HK-2 (cell line): ENCODE measurements around the gene VEGFA.

Source experiments
- DNase-seq: peaks from one replicate; pipeline ENCODE4 v3.0.0-alpha.2; 2018; ENCODE audit not compliant: unreplicated experiment

VEGFA gene

DNA sequence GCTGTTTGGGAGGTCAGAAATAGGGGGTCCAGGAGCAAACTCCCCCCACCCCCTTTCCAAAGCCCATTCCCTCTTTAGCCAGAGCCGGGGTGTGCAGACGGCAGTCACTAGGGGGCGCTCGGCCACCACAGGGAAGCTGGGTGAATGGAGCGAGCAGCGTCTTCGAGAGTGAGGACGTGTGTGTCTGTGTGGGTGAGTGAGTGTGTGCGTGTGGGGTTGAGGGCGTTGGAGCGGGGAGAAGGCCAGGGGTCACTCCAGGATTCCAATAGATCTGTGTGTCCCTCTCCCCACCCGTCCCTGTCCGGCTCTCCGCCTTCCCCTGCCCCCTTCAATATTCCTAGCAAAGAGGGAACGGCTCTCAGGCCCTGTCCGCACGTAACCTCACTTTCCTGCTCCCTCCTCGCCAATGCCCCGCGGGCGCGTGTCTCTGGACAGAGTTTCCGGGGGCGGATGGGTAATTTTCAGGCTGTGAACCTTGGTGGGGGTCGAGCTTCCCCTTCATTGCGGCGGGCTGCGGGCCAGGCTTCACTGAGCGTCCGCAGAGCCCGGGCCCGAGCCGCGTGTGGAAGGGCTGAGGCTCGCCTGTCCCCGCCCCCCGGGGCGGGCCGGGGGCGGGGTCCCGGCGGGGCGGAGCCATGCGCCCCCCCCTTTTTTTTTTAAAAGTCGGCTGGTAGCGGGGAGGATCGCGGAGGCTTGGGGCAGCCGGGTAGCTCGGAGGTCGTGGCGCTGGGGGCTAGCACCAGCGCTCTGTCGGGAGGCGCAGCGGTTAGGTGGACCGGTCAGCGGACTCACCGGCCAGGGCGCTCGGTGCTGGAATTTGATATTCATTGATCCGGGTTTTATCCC, at the start of gene VEGFA:
Gene VEGFA, plus strand, starts transcription at position 686 of the 846 bp plus-strand sequence.
- peak; percentile 87 for DNase-seq

DNA sequence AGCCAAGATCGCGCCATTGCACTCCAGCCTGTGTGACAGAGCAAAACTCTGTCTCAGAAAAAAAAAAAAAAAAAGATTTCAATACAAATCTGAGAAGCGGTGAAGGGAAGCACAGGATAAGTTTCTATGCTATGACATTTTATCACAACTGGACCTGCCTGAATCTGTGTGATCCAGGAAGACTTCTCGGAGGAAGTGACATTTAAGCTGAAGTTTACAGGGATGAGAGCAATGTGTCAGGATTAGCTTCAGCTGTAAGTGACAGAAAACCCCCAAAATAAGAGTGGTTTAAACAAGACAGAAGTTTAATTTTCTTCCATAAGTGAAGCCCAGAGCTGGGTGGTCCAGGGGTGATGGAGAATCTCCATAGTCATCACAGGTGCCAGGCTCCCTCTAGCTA, 49.0 kb upstream of the VEGFA start:
- no peak for DNase-seq

DNA sequence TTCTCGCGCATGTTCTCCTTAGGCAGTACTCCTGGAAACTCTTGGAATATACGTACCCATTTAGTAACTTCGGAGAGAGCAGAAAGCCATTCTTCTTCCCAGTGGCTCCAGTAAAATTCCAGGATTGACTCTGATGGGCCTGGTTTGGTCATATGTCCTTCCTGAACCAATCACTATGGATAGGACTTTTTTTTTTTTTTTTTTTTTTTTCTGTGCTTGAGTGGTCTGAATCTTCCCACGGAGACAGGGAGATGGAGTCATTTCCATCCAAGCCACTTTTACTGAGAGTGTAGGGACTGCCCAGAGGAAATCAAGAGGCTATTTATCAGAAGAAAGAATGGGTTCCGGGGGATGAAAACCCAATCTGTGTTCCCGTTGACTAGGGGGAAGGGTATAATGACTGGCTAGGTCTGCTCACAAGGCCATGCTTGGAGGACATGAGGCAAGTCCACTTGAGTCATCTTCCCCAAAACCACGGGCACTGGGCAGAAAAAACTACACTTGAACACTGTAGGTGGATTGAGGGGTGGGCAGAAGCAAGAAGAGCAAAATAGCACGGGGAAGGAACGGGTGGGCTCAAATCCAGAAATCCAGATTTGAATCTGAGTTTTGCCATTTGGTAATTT, 47.0 kb upstream of the VEGFA start:
- no peak for DNase-seq

DNA sequence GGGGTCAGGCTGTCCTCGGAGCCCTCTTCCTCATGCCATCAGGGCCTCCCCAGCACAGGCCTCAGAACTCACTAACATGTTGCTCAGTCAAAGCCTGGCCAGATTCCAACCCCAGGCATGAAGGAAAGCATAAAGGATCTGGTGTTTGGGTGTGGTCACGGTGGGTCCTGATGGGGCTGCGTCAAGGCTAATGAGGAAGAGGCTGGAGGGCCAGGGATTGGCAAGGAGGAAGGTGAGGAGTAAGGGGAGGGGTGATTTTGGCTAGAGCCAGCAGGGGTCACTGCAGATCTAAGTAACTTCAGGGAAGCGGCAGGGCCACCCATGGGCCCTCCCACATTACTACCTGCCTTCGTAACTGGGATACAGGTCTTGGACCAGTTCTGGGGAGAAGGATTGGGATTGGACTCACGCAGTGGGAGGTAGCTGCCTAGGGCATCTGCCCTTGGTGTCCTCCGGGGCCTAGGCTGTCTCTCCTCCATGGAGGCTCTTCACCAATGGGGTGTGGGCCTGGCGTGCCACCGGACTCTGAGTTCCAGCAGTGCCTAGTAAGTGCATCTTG, 46.2 kb upstream of the VEGFA start:
- peak; percentile 67 for DNase-seq

DNA sequence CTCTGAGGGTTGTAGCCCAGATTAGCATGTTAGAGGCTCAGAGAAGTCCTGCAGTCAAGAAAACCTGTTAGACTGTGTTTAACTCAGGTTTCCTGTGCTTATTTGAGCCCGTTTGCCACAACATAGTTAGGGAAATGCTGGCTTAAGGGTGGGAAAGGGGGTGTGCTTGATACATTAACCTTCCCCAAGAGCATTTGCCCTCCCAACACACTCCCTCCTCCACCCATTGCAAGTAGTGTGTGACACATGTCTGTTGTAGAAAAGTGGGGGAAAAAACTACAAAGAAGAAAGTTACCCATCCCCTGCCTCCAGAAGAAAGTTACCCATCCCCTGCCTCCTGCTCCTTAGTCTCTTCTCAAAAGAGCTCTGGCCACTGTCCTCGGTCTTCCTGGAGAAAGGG, 45.7 kb upstream of the VEGFA start:
- DNase-seq: no peak

DNA sequence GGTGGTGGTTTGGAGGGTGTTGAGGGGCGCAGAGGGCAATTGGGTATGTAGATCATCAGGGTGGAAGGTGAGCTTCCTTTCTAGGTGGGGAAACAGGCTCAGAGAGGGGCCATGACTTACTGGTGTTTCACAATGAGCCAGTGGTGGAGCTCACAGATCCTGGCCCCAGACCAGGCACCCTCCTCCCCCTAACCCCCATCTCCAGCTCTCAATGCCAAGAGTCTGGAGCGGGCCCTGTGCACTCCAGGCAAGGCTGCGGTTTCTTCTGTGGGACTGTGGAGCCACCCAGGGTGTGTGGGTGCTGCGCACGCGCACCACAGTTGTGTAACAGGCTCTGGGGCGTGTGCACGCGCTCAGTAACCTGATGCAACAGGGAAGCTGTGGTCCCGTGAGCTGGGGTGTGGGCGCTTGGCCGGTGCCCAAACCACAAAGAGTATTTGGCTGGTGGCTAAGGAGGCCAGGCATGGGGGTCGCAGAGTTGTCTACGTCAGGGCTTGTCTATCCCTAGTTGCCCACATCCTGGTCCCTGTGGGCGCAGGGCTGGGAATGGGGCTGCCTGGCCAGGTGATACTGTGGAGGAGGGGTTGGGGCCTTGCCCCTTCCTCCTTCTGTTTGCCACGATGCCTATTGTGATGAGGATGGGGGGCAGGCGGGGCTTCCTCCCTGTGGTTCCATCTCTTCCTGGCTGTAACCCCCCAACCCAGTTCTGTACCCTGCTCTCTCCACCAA, 44.9 kb upstream of the VEGFA start:
- peak; percentile 92 for DNase-seq

DNA sequence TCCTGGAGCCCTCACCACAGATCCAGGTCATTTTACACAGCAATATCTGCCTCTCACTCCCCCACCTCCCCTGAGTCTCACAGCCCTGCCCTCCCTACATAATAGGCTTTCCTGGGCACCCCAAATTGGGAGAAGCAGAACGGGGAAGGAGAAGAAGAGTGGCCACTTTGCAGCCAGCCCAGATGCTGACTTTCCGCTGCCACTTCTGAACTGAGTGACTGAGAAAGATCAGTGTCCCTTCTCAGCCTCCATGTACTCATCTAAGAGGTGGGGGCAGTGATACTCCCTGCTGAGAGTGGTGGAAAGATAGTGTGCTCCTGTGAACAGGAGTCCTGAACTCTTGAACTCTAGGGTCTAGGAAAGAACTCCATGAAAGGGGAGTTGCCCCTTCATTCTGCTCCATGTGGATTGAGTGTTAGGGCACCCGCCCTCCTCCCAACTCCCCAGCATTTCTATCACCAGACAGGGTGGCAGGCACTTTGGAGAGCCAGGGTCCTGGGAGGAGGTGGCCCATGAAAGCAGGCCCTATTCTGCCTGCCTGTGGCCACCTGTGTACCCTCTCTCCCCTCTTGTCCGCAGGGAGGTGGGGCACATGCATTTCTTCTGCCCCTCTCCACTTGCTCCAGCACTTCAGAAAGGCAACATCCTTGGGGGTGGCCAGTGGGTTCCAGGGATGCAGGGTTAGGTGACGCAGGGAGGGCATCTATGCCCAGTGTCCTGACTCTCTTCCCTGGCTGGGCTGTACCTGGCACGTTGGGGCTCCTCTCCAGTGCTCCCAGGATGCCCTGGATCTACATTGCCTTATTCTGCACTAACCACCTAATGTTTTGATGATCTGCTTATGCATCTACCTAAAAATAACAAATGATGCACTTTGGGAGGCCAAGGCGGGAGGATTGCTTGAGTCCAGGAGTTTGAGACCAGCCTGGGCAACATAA, 44.1 kb upstream of the VEGFA start:
- DNase-seq: no peak

DNA sequence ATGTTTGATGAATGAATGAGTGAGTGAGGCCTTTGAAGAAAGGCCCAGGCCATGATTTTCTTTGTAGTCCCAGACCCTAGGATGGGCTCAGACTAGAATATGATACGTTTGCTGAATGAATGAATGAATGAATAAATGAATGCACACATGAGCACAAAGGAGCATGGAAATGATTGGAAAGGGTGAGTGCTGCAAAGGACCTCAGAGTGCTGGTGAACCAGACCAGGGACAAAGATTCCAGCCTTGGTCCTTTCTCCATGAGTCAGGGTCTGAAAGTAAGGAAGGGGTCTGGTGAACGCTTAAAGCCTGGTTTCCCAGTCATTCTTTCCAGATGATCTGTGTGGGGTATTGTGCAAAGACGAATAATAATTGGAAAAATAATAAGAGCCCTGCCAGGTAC, 42.4 kb upstream of the VEGFA start:
- no peak for DNase-seq

DNA sequence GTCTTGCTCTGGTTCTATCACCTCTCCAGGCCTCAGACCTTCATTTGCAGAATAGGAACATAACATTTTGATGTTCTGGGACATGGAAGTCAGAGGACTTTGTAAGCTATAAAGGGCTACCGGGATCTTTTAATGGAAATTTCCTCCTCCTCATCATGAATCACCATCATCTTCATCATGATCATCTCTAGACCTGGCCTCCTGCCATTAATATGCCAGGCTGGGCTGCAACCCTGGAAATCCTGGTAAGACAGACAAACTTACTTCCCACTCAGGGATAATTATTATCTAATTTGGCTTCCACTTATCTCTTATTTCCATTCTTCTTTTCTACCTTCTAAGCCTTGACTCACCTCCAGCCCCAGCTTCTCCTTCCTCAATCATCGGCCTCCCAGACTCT, 41.4 kb upstream of the VEGFA start:
- peak; percentile 42 for DNase-seq

DNA sequence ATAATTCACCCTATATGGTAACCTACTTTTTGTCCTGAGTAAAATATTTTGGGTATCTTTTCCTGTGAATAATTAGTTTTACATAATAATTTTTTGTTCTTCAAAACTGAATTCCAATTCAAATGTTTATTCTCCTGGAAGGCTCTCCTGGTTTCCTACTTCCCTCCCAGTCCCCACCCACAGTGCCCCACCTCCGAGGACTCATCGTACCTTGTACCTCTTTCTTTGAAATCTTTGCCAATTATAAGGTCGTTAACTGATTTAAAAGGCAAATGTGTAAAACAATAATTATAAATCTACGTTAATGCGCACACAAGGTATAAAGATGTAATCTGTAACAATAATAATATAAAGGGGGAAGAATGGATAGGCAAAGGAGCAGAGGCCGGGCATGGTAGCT, 40.5 kb upstream of the VEGFA start:
- DNase-seq: no peak

DNA sequence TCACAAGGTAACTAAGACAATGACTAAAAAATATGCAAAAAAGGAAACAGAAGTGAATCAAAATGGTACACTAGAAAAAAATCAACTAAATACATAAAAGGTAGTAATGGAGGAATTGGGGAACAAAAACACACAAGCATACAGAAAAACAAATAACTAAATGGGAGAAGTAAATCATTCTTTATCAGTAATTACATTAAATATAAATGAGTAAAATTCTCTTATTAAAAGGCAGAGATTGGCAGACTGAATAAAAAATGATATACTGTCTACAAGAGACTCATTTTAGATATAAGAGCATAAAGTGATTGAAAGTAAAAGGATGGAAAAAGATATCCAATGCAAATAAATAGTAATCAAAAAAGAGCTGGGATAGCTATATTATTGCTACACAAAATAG, 39.4 kb upstream of the VEGFA start:
- DNase-seq: no peak

DNA sequence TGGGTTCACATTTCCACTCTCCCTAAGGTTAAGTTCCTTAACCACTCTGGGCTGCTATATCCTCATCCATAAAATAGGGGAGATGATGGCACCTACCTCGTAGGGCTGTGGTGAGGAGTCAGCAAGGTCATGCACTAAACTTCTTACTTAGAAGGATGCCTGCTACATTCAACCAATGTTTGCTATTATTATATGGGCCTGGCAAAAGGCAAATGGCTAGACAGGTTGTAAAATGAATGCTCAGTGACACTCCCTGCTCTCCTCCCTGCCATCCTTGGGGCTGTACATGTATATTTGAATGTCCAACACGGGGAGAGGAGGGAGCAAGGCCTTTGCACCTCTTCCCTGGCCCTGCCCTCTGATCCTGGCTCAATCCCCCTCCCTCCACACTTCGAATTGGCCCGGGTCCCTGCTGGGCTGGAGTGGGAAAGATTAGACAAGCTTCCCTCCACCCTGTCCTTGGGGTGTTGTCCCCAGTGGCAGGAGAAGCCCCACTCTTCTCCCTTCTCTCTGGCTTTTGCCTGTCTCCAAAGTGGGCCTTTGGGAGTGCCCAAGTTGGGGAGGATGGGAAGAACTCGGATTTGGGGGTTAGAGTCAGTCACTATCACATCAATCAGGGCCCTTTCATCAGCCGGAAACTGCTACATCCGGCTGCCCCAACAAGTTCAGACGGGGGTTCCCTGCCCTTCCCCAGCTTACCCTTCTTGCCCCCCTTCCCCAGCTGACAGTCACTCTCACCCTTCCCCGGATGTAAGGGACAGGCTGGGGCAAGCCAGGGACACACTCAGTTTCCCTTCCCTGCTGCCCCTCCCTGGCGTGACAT, 36.3 kb upstream of the VEGFA start:
- no peak for DNase-seq

DNA sequence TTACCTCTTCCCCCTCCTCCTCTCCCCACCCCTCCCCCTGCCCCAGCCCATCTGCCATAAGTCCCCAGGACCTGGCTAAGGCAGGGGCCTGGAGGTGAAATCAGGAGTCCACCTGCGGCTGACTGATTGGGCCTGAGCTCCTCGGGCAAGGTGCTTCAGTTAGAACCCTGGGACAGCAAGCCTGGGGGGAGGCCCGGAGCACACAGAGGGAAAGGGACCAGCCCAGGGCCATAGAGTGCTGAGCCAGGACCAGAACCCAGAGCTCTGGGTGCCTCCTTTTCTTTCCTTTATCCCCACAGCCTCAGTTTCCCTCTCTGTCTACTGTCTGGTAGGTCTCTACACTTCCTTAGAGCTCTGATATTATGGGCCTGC, 35.7 kb upstream of the VEGFA start:
- no peak for DNase-seq

DNA sequence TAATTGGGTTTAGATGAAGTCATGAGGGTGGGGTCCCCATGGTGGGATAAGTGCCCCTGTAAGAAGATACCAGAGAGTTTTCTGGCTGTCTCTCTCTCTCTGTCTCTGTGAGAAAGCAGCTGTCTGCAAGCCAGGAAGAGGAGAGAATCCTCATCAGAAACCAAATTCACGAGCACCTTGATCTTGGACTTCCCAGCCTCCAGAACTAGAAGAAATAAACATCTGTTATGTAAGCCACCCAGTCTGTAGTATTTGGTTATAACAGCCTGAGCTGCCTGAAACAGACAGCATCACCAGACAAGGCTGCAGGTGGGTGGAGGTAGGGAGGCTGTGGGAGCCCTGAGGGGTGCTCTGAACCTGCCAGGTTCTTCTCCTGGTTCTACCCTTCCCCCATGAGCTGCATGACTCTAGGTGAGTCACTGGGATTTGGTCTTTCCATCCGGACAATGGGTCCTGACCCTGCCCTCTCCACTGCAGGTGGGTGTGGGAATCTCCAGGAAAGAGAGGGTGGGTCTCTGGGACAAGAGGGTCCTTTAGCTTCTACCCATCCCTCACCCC, 34.3 kb upstream of the VEGFA start:
- no peak for DNase-seq

DNA sequence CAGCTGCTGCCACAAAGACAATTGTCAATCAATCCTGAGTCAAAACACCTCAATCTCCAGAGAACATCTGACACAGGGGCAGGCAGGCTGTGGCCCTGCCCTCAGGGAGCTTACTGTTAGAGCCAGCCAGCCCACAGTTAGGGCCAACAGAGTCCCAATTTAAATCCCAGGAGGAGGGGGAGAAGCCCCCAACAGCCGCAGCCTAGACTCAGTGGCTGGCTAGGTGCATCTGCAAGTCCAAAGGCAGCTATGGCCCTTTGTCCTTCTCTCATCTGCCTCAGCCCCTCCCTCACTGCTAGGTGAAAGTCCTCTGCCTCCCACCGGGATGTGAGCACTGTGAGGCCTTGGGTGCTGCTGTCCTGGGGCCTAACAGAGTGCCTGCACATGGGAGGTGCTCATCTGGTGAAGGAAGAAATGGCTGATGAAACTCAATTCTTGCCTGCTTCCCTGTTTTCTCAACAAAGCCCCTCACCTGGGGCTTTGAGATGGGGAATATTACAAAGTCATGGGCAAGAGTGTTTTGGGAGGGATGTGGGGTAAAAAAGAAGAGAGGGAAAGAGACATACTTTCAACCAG, 33.7 kb upstream of the VEGFA start:
- DNase-seq: no peak

DNA sequence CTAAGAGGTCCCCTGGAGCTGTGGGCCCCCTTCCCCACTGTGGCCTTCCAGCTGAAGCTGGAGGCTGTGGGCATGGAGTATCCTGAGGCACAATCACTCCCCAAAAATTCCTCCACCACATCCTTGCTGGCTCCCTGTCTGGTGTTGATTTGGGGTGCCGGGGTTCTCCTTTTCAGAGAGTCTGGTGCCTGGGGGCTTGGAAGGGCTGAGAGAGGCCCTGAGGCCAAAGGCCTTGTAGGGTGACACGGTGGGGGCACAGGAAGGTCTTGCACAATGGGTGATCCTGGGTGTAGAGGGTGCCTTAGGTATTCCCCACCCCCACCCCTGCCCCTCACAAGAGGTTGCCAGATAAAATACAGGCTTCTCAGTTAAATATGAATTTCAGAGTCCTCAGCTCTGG, 33.2 kb upstream of the VEGFA start:
- DNase-seq: no peak

DNA sequence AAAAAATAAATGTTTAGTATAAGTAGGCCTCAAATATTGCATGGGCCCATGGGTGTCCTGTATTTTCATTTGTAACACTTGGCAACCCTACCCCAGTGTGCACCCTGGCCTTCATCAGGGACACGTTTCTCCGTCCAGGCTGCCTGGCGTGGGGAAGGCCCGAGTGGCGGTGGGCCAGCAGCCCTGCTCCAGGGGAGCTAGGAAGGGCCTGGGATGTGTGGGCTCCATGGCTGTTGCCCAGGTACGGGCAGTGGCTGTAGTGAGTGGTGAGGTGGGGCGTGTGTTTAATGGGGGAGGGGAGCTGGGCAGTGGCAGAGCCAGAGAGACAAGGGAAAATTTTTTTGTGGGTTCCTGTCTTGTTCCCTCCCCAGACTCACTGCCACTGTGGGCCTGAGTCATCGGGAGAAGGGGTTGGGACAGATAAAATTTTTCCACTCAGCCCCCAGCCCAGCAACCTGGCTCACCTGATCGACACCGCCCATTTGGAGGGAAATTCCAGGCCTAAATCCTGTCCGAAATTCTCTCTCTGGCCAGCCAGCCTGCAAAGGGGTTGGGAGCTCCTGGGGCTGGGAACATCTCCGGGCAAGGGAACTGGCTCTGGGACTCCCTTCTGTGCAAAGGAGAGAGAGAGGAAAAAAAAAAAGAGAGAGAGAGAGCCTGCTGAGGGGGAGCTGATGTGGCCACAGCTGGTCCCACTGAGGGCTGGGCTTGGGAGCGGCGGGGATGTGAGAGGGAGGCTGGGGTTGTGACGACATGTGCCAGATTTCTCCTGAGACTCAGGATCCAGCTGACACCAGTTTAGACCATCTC, 32.5 kb upstream of the VEGFA start:
- no peak for DNase-seq

DNA sequence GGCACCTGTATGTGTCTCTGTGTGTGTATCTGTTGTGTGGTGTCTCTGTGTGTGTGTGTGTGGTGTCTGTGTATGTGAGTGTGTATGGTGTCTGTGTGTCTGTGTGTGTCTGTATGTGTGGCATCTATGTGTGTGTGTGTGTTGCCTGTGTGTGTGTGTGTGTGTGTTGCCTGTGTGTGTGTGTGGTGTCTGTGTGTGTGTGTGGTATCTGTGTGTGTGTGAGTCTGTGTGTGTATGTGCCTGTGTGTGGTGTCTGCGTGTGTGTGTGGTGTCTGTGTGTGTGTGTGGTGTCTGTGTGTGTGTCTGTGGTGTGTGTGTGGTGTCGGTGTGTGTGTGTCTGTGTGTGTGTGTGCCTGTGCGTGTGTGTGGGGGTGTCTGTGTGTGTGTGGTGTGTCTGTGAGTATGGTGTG, 31.7 kb upstream of the VEGFA start:
- DNase-seq: no peak
